GM12874 (cell line): ENCODE results near the gene AUH.

ENCODE experiments used
- TF ChIP-seq, protein P1 (sequence below): IDR thresholded peaks from 2 replicates; pipeline ENCODE4 v1.5.1; 2011; ENCODE audit warnings: low read depth, mild to moderate bottlenecking, control low read depth, low read length, moderate library complexity; ENCODE audit not compliant: insufficient read depth

Gene AUH

DNA sequence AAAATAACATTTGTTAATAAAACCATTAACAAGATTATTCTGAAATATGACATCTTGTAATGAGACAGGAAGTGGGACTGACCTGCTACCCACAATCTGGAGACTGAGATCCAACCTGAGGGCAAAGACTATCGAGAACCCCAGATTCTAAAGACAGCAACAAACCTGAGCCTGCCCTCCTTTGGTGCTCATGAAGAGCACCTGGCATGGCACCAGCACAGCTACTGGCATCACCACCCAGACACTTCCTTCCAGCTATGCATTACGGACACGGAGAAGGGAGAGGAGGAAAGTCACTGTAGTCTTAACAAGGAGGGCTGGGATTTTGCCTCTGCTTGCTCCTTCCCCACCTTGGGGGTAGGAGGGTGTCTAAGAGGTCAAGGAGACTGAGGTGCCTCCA, 105.5 kb downstream of the AUH start:
- TF ChIP-seq, protein P1, sequence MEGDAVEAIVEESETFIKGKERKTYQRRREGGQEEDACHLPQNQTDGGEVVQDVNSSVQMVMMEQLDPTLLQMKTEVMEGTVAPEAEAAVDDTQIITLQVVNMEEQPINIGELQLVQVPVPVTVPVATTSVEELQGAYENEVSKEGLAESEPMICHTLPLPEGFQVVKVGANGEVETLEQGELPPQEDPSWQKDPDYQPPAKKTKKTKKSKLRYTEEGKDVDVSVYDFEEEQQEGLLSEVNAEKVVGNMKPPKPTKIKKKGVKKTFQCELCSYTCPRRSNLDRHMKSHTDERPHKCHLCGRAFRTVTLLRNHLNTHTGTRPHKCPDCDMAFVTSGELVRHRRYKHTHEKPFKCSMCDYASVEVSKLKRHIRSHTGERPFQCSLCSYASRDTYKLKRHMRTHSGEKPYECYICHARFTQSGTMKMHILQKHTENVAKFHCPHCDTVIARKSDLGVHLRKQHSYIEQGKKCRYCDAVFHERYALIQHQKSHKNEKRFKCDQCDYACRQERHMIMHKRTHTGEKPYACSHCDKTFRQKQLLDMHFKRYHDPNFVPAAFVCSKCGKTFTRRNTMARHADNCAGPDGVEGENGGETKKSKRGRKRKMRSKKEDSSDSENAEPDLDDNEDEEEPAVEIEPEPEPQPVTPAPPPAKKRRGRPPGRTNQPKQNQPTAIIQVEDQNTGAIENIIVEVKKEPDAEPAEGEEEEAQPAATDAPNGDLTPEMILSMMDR = no peak

DNA sequence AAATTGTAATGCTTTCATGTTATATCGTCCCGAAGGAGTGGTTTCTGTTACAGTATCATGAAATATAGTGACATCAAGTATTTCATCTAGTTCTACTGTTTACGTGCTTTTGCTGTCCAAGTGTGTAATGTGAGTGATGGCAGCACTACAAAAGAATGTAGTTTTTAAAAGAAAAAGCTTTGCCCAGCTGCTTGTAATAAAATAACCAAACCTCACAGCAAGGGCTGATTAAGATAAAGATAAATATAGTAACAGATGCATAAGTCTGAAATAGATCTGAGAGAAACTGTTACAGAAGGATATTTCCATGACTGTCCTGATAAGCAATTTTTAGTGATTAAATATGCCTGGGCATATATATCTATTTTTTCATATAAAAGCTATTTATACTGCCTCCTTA, 106.4 kb downstream of the AUH start:
- TF ChIP-seq, protein P1 = no peak

DNA sequence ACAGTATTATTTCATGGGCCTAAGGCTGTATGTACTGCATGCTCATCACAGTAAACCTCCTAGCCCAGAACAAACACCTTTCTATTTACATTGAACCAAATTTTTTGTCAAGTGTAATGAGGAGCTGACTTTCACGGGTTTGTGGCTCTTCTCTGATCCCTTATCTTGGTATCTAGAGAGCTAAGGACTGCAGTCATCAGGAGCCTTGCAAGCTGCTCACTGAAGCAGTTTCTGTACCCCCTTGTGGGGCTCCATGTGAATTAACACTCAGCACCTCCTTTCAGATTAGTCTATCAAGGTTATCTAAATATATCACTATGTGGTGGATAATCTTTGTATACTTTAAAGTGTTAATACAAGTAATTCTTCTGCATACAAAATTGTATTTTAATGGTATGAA, 108.2 kb downstream of the AUH start:
- TF ChIP-seq, protein P1 = no peak

DNA sequence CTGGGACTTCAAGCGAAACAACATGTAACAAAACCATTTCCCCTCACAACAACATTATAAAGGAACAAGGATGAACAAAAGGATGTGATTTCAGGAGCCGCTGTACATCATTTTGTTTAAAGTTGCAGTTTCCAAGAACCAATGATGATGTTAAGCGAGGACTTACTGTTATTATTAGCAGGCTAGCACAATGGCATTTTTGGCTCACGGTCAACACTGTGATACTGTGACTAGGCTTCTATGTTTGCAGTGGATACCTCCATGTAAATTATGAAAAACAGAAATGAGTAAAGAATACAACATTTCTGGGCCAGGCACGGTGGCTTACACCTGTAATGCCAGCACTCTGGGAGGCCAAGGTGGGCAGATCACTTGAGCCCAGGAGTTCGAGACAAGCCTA, 113.0 kb downstream of the AUH start:
- TF ChIP-seq, protein P1 = no peak

DNA sequence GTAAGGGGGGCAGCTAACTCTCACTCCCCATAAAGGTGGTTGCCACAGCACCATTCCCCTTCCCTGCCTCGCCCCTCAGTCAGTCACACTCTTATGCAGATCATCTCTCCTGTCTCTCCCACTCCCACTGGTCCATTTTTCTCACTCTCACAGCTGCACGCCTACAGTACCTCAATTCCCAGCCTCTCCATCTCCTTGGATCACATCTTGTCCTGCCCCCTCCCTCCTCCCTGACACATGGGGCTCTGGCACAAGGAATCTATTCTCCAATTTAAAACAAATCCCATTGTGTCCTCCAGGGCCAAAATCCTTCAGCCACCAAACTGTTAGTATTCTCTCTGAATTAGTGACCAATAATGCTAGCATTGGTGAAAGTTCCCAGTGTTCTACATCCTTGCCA, 114.4 kb downstream of the AUH start:
- TF ChIP-seq, protein P1 = no peak

DNA sequence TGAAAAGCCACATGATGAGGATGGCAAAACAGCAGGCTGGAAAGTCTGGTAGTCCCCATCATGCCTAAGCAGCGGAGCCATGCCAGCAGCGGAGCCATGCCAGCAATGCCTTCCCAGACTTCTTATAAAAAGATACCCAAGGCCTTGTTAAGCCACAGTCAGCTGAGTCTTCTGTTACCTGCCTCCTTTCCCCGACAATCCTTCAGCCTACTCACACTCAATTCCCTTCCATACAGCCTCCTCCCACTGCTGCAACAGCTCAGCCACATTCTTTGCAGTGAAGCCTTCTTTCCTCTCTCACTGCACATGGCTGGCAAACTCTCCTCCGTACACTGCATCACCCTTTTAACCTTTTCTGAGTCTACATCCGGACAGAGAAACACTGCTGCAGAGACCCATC, 114.9 kb downstream of the AUH start:
- TF ChIP-seq, protein P1 = no peak

DNA sequence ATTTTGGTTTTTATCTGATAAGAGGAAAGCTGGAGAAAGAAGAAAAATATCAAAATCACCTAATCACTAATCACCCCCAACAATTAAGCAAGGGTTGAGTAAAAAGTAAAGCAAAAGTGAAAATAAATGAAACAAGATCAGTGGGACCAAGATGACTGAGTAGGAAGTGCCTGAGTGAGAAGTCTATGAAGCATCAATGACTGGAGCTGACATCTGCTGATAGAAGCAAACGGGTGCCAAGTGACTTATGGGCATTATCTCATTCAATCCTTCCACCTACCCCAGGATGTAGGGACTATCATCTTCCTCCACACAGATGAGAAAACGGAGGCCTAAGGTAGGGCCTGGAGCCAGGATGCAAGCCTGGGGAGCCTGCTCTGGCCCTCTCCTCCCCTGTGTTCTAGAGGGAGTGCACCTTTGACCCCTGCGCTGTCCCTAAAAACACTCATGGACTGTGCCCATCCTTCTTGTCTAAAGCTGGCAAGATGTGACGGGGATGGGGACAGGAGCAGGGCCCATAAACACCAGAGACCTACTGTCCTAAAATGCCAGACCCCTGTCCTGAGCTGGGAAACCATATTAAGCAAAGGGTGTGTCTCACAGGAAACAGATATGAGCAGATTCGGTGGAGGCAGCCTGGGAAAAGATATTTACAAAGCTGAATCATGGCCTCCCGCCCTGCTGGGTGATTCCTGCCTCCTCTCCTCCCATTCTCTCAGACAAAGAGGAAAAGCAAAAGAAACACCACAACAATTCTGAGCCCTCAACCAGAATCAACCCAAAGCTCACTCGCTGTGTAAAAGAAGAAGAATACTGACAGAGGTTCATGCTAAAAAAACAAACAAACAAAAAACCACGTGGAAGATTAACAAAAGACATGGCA, 116.0 kb downstream of the AUH start:
- TF ChIP-seq, protein P1 = no peak

DNA sequence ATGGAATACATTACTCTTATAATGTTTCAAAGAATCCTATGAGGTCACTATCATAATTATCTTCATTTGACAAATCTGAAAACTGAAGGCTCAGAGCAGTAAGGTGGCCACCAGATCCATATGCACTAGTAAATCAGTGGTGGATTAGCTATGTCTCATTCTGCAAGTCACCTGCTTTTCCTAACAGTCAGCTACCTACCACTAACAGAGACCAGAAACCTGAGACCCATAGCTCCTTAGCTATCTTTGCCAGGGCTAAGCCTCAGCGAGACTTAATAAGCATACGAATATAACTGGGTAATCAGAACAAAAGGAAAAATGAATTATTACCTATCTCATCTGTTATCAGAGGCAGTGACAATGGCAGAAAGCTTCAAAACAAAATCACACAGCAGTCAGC, 118.7 kb downstream of the AUH start:
- TF ChIP-seq, protein P1 = no peak
